ENCODE measurements around the gene SPN. TPM values are rescaled to one million over a fixed set of nuclear protein-coding genes. Genes with fewer than 3 reads are reported as not detected.
A peak's percentile ranks its signal among the peaks of the same experiment; 100 is the strongest.
"Not testable (repeated sequence)": the region's sequence is repeated elsewhere in the genome, so short reads cannot be mapped to it uniquely, and the experiment has no call there.

Gene SPN
- total RNA-seq (1 to 10 TPM in 1 of 4 donors, under 1 TPM in 3; 0.54 to 1.5 (median 0.65) TPM), polyA plus RNA-seq (under 1 TPM; 0.13 to 0.25 (median 0.22) TPM)
- long read RNA-seq, donor 1, result 0 reads
- long read RNA-seq, donor 2, result 0 reads

GRCh38 chr16:29663016-29663806 is at the start of gene SPN:
Gene SPN (plus strand): TSS chr16:29663247. CDS start chr16:29663729, 482 bp downstream.
- Histone ChIP-seq H3K4me3 (no peak within 1 kb of the TSS), H3K36me3 (ENCODE audit: insufficient read depth in 1 of 2, low read depth in 1 of 2) (no peaks in the 10 kb centered on the region), H3K27me3 (ENCODE audit: insufficient read depth in 3 of 3, low read length in 2 of 3) (peaks cover 0 to 1% (median 0%) of the 10 kb centered on the region in 3 donors), H3K27ac (no peak within 1 kb of the TSS), H3K9me3 (no peaks in the 10 kb centered on the region), H3K4me1 (no peaks in the 10 kb centered on the region)
- DNase-seq (no peak), ATAC-seq (no peak)
- no peak for TF ChIP-seq CTCF (IDR thresholded peaks at IDR 0.05)
- intact Hi-C loops (cut with DNase I), result no loop called here
- 75 to 86% (median 86%) methylated on average over 16 to 18 of the region's 18 CpGs for WGBS, 3 donors

GRCh38 chr16:29613307-29614057 is 49.6 kb upstream of the SPN start:
- intact Hi-C loops (cut with DNase I); H3K27me3 ChIP-seq (ENCODE audit: insufficient read depth in 3 of 3, low read length in 2 of 3); H3K4me1 ChIP-seq; H3K9me3 ChIP-seq; H3K36me3 ChIP-seq (ENCODE audit: insufficient read depth in 1 of 2, low read depth in 1 of 2): not testable (repeated sequence)
- Histone ChIP-seq H3K27ac (peak overlapping the region; percentile 63), H3K4me3 (peak overlapping the region; percentile 82)
- peak; percentile 88 to 92 for DNase-seq
- 0 to 4% (median 4%) methylated on average over 31 to 100 of the region's 100 CpGs for WGBS, 3 donors
- ATAC-seq, result peak; percentile 71 to 83 (median 80)

- H3K27me3 ChIP-seq (ENCODE audit: insufficient read depth in 3 of 3, low read length in 2 of 3); DNase-seq; ATAC-seq; H3K4me1 ChIP-seq; H3K36me3 ChIP-seq (ENCODE audit: insufficient read depth in 1 of 2, low read depth in 1 of 2); intact Hi-C loops (cut with DNase I); H3K4me3 ChIP-seq; H3K27ac ChIP-seq; H3K9me3 ChIP-seq: not testable (repeated sequence)
- 65 to 72% (median 69%) methylated on average over 12 to 22 of the region's 22 CpGs for WGBS, 3 donors
Observed at GRCh38 chr16:29614691-29615314, 48.2 kb upstream of the SPN start.

GRCh38 chr16:29616127-29616526 is 46.9 kb upstream of the SPN start:
- H3K36me3 ChIP-seq (ENCODE audit: insufficient read depth in 1 of 2, low read depth in 1 of 2); ATAC-seq; intact Hi-C loops (cut with DNase I); H3K27ac ChIP-seq; H3K4me1 ChIP-seq; H3K9me3 ChIP-seq; DNase-seq; H3K4me3 ChIP-seq; H3K27me3 ChIP-seq (ENCODE audit: insufficient read depth in 3 of 3, low read length in 2 of 3): not testable (repeated sequence)
- 84 to 86% (median 84%) methylated on average over 3 to 5 of the region's 6 CpGs for WGBS, 3 donors

- not testable (repeated sequence) for H3K27me3 ChIP-seq (ENCODE audit: insufficient read depth in 3 of 3, low read length in 2 of 3); DNase-seq; H3K4me1 ChIP-seq; H3K4me3 ChIP-seq; H3K9me3 ChIP-seq; H3K27ac ChIP-seq; ATAC-seq; H3K36me3 ChIP-seq (ENCODE audit: insufficient read depth in 1 of 2, low read depth in 1 of 2)
- intact Hi-C loops (cut with DNase I), result loop anchor here in 1 of 2 donors (10.0 kb wide), 1 partner anchor 314 kb away; no protein-coding TSS in a partner anchor
- 81 to 85% (median 84%) methylated on average over 5 of the region's 6 CpGs for WGBS, 3 donors
Observed at GRCh38 chr16:29620591-29620990, 42.5 kb upstream of the SPN start.

- H3K4me3 ChIP-seq; ATAC-seq; H3K27ac ChIP-seq; H3K36me3 ChIP-seq (ENCODE audit: insufficient read depth in 1 of 2, low read depth in 1 of 2); H3K27me3 ChIP-seq (ENCODE audit: insufficient read depth in 3 of 3, low read length in 2 of 3); H3K4me1 ChIP-seq; H3K9me3 ChIP-seq: not testable (repeated sequence)
- DNase-seq, result peak in 1 of 2 donors; percentile 34
- 89 to 93% (median 93%) methylated on average over 12 of the region's 18 CpGs for WGBS, 3 donors
- intact Hi-C loops (cut with DNase I), result loop anchor here in 1 of 2 donors (10.0 kb wide), 1 partner anchor 312 kb away; no protein-coding TSS in a partner anchor
Observed at GRCh38 chr16:29622738-29623137, 40.3 kb upstream of the SPN start.

- intact Hi-C loops (cut with DNase I), result loop anchor here in 1 of 2 donors (10.0 kb wide), 1 partner anchor 312 kb away; no protein-coding TSS in a partner anchor
Observed at GRCh38 chr16:29623253-29623652, 39.8 kb upstream of the SPN start.

GRCh38 chr16:29625114-29625513 is 37.9 kb upstream of the SPN start:
- H3K36me3 ChIP-seq (ENCODE audit: insufficient read depth in 1 of 2, low read depth in 1 of 2); H3K4me3 ChIP-seq; H3K4me1 ChIP-seq; H3K27me3 ChIP-seq (ENCODE audit: insufficient read depth in 3 of 3, low read length in 2 of 3); H3K9me3 ChIP-seq: not testable (repeated sequence)
- intact Hi-C loops (cut with DNase I), result loop anchor here in 1 of 2 donors (10.0 kb wide), 1 partner anchor 310 kb away; no protein-coding TSS in a partner anchor
- peak; percentile 84 to 98 (median 92) for ATAC-seq
- DNase-seq, result peak in 1 of 2 donors; percentile 46
- WGBS, 3 donors, result 35 to 56% (median 35%) methylated on average over 3 to 4 of the region's 4 CpGs
- H3K27ac ChIP-seq, result peak overlapping the region; percentile 63

More at GRCh38 chr16:29623253-29623652, 39.8 kb upstream of the SPN start:
- H3K27me3 ChIP-seq (ENCODE audit: insufficient read depth in 3 of 3, low read length in 2 of 3); H3K36me3 ChIP-seq (ENCODE audit: insufficient read depth in 1 of 2, low read depth in 1 of 2); DNase-seq; ATAC-seq; H3K27ac ChIP-seq; H3K4me3 ChIP-seq; H3K4me1 ChIP-seq; H3K9me3 ChIP-seq: not testable (repeated sequence)
- 99% methylated on average over 4 to 5 of the region's 5 CpGs for WGBS, 3 donors

- WGBS, 3 donors, result 79 to 87% (median 83%) methylated on average over 14 of the region's 16 CpGs
- intact Hi-C loops (cut with DNase I), result loop anchor here in 1 of 2 donors (10.0 kb wide), 1 partner anchor 308 kb away; no protein-coding TSS in a partner anchor
- peak in 1 of 2 donors; percentile 24 for DNase-seq
- H3K9me3 ChIP-seq; H3K27me3 ChIP-seq (ENCODE audit: insufficient read depth in 3 of 3, low read length in 2 of 3); H3K36me3 ChIP-seq (ENCODE audit: insufficient read depth in 1 of 2, low read depth in 1 of 2); H3K4me3 ChIP-seq; ATAC-seq; H3K27ac ChIP-seq; H3K4me1 ChIP-seq: not testable (repeated sequence)
Observed at GRCh38 chr16:29626778-29627331, 36.2 kb upstream of the SPN start.

Measured in psoas muscle (tissue), 8 donors.